ENCODE data around the gene LIN28B. TPM values are rescaled to one million over a fixed set of nuclear protein-coding genes. Genes with fewer than 3 reads are reported as not detected.

The LIN28B gene
- polyA plus RNA-seq, 1 donor from 2014 or later = 19.1 TPM

DNA sequence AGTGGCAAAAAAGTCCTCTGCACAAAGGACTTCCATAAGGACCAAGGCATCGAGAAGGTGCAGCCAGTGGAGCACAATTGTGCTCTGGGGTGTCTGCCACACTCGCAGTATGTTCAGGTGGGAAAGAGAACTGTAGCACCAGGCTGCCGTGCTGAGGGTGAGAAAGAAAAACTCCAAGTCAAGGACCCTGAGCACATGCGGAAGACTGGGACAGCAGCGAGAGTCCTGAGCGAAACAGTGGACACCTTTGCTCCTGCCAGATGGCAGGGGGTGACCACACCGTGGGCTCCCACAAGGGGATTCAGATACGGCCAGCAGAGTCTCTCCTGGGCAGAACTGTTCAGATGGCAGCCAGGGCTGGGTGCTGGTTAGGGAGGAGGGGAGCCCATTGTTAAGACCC lies 149.4 kb downstream of the LIN28B start:
- no peaks in the 10 kb centered on the region for H3K9me2 ChIP-seq (ENCODE audit: insufficient read depth, low read length)
- no peaks in the 10 kb centered on the region for H3K9me3 ChIP-seq (ENCODE audit: low read length)
- H3K27ac ChIP-seq (ENCODE audit: low read length) = no peak overlapping the region
- no peak overlapping the region for H3K9ac ChIP-seq (ENCODE audit: low read length)
- no peaks in the 10 kb centered on the region for H3K36me3 ChIP-seq (ENCODE audit: insufficient read depth, low read length)
- no peak overlapping the region for H3K4me2 ChIP-seq (ENCODE audit: low read length)
- H3K79me2 ChIP-seq (replicated peaks; ENCODE audit: insufficient read depth, low read length) = no peaks in the 10 kb centered on the region
- H3K4me3 ChIP-seq (ENCODE audit: low read length) = no peak overlapping the region
- H2AFZ ChIP-seq (ENCODE audit: low read depth, low read length) = no peak overlapping the region
- no peaks in the 10 kb centered on the region for H3F3A ChIP-seq (ENCODE audit: insufficient read depth, low read length, poor library complexity, severe bottlenecking)
- TF ChIP-seq SMC3 (conservative IDR thresholded peaks at IDR 0.05; ENCODE audit: poor library complexity) (no peak), TAF1 (IDR thresholded peaks at IDR 0.05; ENCODE audit: low read depth) (no peak), MXI1 (conservative IDR thresholded peaks at IDR 0.05; ENCODE audit: poor library complexity, severe bottlenecking) (no peak), EZH2 (IDR thresholded peaks at IDR 0.05; ENCODE audit: borderline replicate concordance, insufficient read depth, low read length, poor library complexity, severe bottlenecking) (no peak), RAD21 (conservative IDR thresholded peaks at IDR 0.05) (no peak), EP300 (conservative IDR thresholded peaks at IDR 0.05; ENCODE audit: poor library complexity, severe bottlenecking) (no peak), POLR2AphosphoS5 (IDR thresholded peaks at IDR 0.05) (no peak)
- TF ChIP-seq, protein P1, sequence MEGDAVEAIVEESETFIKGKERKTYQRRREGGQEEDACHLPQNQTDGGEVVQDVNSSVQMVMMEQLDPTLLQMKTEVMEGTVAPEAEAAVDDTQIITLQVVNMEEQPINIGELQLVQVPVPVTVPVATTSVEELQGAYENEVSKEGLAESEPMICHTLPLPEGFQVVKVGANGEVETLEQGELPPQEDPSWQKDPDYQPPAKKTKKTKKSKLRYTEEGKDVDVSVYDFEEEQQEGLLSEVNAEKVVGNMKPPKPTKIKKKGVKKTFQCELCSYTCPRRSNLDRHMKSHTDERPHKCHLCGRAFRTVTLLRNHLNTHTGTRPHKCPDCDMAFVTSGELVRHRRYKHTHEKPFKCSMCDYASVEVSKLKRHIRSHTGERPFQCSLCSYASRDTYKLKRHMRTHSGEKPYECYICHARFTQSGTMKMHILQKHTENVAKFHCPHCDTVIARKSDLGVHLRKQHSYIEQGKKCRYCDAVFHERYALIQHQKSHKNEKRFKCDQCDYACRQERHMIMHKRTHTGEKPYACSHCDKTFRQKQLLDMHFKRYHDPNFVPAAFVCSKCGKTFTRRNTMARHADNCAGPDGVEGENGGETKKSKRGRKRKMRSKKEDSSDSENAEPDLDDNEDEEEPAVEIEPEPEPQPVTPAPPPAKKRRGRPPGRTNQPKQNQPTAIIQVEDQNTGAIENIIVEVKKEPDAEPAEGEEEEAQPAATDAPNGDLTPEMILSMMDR (IDR thresholded peaks at IDR 0.05; ENCODE audit: poor library complexity, severe bottlenecking) = no peak
- TF ChIP-seq, protein P2, sequence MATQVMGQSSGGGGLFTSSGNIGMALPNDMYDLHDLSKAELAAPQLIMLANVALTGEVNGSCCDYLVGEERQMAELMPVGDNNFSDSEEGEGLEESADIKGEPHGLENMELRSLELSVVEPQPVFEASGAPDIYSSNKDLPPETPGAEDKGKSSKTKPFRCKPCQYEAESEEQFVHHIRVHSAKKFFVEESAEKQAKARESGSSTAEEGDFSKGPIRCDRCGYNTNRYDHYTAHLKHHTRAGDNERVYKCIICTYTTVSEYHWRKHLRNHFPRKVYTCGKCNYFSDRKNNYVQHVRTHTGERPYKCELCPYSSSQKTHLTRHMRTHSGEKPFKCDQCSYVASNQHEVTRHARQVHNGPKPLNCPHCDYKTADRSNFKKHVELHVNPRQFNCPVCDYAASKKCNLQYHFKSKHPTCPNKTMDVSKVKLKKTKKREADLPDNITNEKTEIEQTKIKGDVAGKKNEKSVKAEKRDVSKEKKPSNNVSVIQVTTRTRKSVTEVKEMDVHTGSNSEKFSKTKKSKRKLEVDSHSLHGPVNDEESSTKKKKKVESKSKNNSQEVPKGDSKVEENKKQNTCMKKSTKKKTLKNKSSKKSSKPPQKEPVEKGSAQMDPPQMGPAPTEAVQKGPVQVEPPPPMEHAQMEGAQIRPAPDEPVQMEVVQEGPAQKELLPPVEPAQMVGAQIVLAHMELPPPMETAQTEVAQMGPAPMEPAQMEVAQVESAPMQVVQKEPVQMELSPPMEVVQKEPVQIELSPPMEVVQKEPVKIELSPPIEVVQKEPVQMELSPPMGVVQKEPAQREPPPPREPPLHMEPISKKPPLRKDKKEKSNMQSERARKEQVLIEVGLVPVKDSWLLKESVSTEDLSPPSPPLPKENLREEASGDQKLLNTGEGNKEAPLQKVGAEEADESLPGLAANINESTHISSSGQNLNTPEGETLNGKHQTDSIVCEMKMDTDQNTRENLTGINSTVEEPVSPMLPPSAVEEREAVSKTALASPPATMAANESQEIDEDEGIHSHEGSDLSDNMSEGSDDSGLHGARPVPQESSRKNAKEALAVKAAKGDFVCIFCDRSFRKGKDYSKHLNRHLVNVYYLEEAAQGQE (IDR thresholded peaks at IDR 0.05; ENCODE audit: borderline replicate concordance) = no peak
- H4K20me1 ChIP-seq (ENCODE audit: insufficient read depth) = no peaks in the 10 kb centered on the region
- H3K27me3 ChIP-seq (ENCODE audit: insufficient read depth, low read depth, low read length) = no peaks in the 10 kb centered on the region

DNA sequence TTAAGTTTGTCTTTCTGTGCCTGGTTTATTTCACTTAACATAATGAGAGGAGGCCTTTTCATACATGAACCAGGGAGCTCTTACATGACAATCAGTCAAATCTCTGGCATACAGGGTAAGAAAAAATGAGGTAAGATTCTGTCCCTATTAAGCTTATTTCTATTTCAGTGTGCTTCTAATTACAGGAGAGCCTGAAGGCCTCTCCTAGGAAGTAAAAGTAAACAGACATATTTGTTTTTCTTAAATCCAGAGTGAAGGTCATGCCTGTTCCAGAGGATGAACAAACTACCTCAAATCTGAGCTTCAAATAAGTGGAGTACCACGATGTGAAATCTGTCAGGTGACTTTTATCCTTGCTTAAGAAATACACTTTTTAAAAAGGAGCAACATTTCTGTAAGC lies 150.3 kb downstream of the LIN28B start:
- no peaks in the 10 kb centered on the region for H3K36me3 ChIP-seq (ENCODE audit: insufficient read depth, low read length)
- no peaks in the 10 kb centered on the region for H3K9me3 ChIP-seq (ENCODE audit: low read length)
- no peaks in the 10 kb centered on the region for H3F3A ChIP-seq (ENCODE audit: insufficient read depth, low read length, poor library complexity, severe bottlenecking)
- no peaks in the 10 kb centered on the region for H4K20me1 ChIP-seq (ENCODE audit: insufficient read depth)
- no peak overlapping the region for H3K9ac ChIP-seq (ENCODE audit: low read length)
- no peak overlapping the region for H2AFZ ChIP-seq (ENCODE audit: low read depth, low read length)
- H3K27me3 ChIP-seq (ENCODE audit: insufficient read depth, low read depth, low read length) = no peaks in the 10 kb centered on the region
- H3K4me2 ChIP-seq (ENCODE audit: low read length) = no peak overlapping the region
- H3K4me3 ChIP-seq (ENCODE audit: low read length) = no peak overlapping the region
- H3K79me2 ChIP-seq (replicated peaks; ENCODE audit: insufficient read depth, low read length) = no peaks in the 10 kb centered on the region
- H3K9me2 ChIP-seq (ENCODE audit: insufficient read depth, low read length) = no peaks in the 10 kb centered on the region
- TF ChIP-seq, protein P1 (IDR thresholded peaks at IDR 0.05; ENCODE audit: poor library complexity, severe bottlenecking) = no peak
- no peak for TF ChIP-seq POLR2AphosphoS5 (IDR thresholded peaks at IDR 0.05)
- no peak for TF ChIP-seq MXI1 (conservative IDR thresholded peaks at IDR 0.05; ENCODE audit: poor library complexity, severe bottlenecking)
- TF ChIP-seq, protein P2 (IDR thresholded peaks at IDR 0.05; ENCODE audit: borderline replicate concordance) = no peak
- no peak for TF ChIP-seq EZH2 (IDR thresholded peaks at IDR 0.05; ENCODE audit: borderline replicate concordance, insufficient read depth, low read length, poor library complexity, severe bottlenecking)
- TF ChIP-seq EP300 (conservative IDR thresholded peaks at IDR 0.05; ENCODE audit: poor library complexity, severe bottlenecking) = no peak
- TF ChIP-seq TAF1 (IDR thresholded peaks at IDR 0.05; ENCODE audit: low read depth) = no peak
- TF ChIP-seq RAD21 (conservative IDR thresholded peaks at IDR 0.05) = no peak
- no peak for TF ChIP-seq SMC3 (conservative IDR thresholded peaks at IDR 0.05; ENCODE audit: poor library complexity)
- no peak overlapping the region for H3K27ac ChIP-seq (ENCODE audit: low read length)

All from neural cell (in vitro differentiated cells).